GM18520 (cell line): ENCODE results near the gene C7.
A peak's percentile ranks its signal among the peaks of the same experiment; 100 is the strongest.
"Not testable (repeated sequence)": the region's sequence is repeated elsewhere in the genome, so short reads cannot be mapped to it uniquely, and the experiment has no call there.

Experiments used
- ATAC-seq: cut with Tn5 transposase; IDR thresholded peaks from one replicate; pipeline ENCODE4 v1.9.1; 2021; ENCODE audit not compliant: unreplicated experiment

The C7 gene

DNA sequence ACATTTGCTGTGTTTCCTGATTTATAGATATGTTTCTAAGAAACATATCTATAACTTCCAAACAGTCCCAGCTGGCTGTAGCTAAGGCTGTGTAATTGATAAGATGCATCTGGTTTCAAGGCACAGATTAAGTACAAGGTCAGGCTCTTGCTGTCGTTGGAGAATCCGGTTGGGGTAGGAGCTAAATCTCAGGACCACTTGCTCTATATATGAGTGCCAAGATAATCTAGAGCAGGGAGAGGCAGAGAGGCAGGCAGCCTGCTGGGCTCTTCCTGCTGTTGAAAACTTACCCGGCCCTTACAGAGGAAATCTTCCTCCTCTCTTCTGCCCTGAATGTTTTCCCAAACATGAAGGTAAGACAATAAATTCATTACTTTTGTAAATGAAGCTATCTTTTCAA, at the start of gene C7:
TSS of gene C7 (plus strand) at position 234 of the 400 bp plus-strand sequence. CDS start at position 348, 114 bp downstream.
- no peak for ATAC-seq

DNA sequence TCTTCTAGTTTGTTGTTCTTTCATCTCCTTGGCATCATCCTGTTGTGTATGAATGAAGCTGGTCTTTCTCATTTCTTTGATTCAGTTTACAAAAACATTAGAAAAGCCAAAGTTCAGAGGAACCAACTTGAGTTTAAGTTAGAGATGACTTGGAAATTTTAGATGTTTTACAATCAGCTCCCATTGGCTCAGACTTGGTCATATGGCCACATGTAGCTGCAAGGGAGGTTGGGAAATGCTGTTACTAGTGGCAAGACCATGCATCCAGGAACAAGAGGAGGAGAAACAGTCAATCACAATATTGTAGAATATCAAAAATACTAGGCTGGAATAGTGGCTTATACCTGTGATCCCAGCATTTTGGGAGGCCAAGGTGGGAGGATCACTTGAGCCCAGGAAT, 48.6 kb upstream of the C7 start:
- no peak for ATAC-seq

DNA sequence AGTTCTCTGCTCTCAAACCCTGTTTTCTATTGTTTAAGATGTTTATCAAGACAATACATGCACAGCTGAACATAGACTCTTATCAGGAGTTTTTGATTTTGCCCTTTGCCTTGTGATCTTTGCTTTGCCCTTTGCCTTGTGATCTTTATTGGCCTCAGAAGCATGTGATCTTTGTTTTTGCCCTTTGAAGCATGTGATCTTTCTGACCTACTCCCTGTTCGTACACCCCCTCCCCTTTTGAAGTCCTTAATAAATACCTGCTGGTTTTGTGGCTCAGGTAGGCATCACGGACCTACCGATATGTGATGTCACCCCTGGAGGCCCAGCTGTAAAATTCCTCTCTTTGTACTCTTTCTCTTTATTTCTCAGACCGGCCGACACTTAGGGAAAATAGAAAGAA, 44.3 kb upstream of the C7 start:
- not testable (repeated sequence) for ATAC-seq

DNA sequence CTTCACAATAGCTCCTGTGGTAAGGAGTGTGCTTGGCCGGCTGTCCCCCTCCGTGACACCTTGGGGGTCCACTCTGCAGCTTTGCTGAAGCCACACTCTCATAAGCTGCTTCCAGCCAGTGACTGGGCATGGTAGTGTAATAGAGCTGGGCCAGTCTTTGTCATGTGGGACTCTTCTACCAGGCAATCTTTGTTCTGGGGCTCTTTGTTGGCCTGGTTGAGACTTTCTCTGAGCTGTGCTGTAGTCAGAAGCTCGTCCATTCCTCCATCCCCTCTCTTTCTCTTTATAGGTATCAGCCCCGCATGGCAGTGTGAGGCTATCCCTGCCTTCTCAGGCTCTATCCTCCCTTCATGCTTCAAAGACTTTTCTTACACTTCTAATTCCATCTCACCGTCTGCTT, 42.5 kb upstream of the C7 start:
- no peak for ATAC-seq

DNA sequence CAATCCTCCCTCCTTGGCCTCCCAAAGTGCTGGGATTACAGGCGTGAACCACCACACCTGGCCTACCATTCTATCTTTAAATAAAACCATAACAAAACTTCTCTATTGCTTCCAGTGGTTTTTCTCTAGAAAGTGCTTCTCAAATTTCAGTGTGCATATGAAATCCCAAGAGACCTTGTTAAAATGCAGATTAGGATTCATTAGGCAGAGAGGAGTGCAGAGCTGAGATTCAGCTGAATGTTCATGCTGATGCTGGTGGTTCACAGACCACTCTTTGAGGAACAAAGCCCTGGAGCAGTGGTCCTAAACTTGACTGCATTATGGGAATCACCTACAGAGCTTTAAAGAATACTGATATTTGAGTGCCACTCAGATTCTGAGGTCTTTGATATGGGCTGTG, 39.9 kb upstream of the C7 start:
- no peak for ATAC-seq

DNA sequence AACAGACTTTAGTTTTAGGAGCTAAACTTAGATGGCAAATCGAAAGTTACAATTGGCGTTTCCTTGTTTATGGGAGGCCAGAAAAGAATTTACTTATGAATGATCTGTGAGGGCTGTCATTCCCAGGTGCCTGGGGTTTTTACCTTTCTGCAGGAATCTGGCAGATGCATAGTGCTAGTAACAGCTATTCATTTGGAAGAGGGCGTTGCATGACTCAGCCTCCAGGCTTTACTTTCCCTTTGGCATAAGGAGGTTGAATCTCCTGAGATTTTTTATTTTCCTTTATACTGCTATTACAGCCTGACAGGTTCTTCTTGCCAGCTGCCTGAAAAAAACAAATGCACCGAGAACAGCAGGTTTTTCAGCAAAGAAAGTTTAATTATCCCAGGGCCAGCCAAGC, 38.1 kb upstream of the C7 start:
- no peak for ATAC-seq

DNA sequence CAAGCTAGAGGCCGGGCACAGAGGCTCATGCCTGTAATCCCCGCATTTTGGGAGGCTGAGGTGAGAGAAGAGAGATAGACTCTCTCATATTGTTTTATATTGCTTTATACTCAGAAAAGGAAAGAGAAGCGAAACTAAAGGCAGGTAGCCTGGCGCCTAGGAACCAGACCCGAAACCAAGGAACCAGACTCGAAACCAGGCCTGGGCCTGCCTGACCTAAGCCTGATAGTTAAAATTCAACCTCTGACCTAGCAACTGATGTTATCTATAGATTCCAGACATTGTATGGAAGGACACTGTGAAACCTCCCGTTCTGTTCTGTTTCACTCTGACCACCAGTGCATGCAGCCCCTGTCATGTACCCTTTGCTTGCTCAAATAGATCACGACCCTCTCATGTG, 37.0 kb upstream of the C7 start:
- not testable (repeated sequence) for ATAC-seq

DNA sequence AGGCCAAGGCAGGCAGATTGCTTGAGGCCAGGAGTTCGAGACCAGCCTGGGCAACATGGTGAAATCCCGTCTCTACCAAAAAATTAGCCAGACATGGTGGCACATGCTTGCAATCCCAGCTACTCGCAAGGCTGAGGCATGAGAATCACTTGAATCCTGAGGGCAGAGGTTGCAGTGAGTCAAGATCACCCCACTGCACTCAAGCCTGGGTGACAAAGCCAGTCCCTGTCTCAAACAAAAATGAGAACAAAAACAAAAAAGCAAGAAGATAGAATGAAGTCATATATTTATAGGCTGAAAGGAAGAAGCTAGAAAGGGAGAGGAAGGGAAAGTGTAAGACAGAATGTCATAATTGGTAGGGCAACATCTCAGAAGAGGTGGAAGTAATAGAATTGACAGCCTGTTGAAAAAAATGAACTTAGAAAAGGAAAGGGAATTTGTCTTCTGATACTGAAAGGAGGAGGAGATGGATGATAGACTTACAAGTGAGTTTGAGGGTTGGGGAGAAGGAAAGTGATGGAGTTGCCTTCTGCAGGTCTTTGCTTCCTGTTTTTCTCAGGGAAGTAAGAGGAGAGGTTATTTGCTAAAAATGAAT, 35.9 kb upstream of the C7 start:
- no peak for ATAC-seq

DNA sequence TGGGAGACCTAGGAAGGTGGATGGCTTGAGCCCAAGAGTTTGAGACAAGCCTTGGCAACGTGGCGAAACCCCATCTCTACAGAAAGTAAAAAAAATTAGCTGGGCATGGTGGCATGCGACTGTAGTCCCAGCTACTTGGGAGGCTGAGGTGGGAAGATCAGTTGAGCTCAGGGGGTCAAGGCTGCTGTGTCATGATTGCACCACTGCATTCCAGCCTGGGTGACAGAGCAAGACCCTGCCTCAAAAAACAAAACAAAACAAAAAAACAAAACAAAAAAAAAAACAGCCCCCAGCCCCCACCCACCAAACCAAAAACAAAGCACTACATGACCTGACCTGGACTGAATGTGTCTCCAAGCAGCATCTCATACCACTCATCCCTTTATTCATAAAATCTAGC, 33.3 kb upstream of the C7 start:
- no peak for ATAC-seq

DNA sequence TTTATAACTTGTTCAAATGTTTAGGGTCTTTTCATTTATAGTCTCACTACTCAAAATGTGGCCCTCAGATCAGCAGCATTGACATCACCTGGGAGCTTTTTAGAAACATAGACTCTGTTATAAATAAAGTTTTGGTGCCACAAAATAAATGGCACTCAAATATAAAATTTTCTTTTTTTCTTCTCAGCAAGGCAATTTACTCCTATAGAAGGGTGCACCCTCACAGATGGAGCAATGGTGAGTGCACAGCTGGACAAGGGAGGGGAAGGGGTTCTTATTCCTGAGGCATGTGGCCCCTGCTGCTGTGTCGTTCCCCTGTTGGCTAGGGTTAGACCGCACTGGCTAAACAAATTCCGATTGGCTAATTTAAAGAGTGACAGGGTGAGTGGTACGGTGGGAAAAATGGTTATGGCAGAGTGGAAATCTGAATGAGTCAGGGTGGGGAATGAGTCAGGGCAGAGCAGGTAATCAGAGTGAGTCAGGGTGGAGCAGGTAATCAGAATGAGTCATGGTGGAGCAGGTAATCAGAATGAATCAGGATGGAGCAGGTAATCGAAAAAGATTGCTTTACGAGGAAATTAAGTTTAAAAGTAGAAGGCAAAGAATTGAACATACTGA, 31.8 kb upstream of the C7 start:
- no peak for ATAC-seq

DNA sequence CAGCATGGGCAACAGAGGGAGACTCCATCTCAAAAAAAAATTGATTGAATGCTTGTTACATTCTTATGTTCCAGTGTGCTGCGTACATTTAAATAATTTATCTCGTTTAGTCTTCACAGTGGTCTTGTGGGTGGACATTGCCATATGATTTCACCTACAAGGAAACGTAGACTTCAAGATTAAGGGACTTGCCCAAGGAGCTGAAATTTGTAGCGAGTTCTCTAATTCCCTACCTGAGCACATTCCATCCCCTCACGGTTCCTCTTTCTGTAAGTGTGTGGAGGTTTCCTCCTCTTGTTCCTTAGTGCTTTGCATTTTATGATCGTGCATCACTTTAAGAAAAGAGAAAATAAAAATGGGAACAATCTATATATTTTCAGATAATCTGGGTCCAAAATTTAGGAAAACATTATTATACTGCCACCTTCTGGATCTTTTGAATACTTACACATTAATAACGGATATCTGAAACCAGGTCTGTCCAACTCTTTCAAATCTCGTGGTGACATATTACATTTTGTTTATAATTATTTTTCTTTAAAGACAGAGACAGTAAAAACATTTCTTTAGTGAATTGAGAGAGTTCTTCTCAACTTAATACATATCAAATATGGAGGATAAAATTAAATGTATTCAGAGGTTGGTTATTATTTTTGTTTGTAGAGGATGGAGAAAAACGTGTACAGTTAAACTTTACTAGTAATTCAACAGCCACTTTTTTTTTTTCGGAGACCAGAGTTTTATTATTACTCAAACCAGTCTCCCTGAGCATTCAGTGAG, 29.9 kb upstream of the C7 start:
- ATAC-seq: no peak

DNA sequence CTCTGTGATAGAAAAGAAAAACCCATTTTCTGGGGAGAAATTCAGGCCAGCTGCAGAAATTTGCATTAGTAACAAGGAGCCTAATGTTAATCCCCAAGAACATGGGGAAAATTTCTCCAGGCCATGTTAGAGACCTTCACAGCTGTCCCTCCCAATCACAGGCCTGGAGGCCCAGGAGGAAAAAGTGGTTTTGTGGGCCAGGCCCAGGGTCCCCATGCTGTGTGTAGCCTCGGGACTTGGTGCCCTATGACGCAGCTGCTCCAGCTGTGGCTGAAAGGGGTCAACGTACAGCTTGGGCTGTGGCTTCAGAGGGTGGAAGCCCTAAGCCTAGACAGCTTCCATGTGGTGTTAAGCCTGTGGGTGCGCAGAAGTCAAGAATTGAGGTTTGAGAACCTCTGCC, 27.0 kb upstream of the C7 start:
- ATAC-seq: no peak

DNA sequence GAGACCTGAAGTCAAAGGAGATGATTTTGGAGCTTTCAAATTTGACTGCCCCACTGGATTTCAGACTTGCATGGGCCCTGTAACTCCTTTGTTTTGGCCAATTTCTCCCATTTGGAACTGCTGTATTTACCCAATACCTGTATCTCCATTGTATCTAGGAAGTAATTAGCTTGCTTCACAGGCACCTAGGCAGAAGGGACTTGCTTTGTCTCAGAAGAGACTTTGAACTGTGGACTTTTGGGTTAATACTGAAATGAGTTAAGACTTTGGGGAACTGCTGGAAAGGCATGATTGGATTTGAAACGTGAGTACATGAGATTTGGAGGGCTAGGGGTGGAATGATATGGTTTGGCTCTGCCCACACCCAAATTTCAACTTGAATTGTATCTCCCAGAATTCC, 26.2 kb upstream of the C7 start:
- ATAC-seq: not testable (repeated sequence)

DNA sequence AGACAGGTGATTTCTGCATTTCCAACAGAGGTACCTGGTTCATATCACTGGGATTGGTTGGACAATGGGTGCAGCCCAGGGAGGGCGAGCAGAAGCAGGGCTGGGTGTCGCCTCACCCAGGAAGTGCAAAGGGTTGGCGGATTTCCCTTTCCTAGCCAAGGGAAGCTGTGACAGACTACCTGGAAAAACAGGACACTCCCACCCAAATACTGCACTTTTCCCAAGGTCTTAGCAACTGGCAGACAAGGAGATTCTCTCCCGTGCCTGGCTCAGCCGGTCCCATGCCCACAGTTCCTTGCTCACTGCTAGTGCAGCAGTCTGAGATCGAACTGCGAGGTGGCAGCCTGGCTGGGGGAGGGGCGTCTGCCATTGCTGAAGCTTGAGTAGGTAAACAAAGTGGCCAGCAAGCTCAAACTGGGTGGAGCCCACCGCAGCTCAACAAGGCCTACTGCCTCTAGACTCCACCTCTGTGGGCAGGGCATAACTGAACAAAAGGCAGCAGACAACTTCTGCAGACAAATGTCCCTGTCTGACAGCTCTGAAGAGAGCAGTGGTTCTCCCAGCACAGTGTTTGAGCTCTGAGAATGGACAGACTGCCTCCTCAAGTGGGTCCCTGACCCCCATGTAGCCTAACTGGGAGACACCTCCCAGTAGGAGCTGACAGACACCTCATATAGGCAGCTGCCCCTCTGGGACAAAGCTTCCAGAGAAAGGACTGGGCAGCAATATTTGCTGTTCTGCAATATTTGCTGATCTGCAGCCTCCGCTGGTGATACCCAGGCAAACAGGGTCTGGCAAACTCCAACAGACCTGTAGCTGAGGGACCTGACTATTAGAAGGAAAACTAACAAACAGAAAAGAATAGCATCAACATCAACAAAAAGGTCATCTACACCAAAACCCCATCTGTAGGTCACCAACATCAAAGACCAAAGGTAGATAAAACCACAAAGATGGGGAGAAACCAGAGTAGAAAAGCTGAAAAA, 13.6 kb upstream of the C7 start:
- not testable (repeated sequence) for ATAC-seq

DNA sequence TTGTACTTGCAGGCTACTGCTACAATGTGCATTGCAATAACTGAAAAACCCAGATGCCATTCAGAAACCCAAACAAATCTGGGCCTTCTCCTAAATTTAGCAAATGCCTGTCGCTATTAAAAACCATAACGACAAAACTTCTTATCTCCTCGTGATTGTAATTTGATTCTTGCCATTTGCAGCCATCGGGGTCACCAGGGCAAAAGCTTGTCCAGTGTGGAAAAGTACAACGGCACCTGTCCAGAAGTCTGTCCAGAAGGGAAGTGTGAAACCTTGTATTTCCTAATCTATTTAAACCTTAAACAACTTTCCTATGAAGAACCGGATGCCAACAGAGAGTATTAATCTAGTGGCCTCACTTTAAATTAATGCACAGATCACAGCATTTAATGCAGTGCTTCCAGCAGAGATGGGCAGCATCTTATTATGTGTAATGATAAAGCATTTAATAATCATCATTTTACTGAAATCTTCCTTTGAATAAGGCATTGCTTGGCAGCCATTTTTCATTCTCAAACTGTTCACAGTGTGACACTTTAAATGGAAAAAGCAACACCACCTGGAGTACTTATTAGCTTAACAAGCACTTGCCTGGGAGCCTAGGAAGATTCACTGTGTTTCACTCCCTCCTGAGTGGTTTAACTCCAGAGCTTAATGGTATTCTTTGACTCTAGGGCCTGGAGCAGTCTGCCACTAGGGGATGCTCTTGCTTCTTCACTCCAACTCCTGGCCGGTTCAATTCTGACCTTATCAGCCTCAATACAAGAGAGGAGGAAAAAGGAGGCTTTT, 4.9 kb upstream of the C7 start:
- peak; percentile 81 for ATAC-seq

DNA sequence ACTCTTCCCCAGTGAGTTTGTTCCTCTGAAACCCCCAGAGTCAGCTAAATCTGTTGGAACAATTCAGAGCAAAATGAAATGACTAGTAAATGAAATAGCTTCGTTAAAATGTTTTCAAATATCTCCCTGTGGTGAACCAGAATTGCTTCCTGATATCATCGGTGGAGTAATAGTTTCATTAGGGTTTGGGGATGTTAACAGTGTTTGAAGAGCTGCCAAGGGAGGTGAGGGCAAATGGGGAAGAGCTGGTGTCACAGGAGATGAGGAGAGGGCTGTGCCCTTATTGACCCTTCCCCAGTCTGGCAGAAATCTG, 4.3 kb upstream of the C7 start:
- no peak for ATAC-seq

DNA sequence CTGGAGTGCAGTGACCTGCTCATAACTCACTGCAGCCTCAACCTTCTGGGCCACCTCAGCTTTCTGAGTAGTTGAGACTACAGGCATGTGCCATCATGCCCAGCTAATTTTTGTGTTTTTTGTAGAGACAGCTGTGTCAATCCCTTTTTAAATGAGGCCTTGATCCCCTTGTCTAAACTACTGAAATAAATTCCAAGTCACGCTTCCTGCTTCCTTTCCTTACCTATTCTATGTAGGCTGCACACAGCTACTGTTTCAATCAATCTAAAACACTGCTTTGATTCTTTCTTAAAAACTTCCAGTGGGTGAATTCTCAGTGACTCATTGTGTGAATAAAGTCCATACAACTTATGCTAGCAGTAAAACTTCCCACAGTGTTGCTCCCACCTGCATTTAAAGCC, 2.9 kb upstream of the C7 start:
- no peak for ATAC-seq

DNA sequence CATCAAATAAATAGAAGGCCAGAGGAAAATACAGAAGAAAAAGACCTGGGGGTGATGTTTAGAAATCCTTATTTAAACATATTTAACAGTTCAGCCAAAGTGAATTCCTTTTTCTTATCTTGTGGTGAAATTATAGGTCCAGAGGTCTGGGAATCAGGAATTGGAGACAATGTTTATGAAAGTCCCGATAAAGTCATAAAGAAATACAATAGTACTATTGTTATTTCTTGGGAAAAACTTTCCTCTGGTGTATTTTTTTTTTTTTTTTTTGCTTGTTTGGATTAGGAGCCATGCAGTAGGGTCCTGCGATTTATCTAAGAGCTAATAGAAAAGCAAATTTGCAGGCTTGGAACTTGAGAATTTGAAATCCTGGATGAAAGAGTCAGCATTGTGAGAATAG, 426 bp downstream of the C7 start:
- no peak for ATAC-seq

DNA sequence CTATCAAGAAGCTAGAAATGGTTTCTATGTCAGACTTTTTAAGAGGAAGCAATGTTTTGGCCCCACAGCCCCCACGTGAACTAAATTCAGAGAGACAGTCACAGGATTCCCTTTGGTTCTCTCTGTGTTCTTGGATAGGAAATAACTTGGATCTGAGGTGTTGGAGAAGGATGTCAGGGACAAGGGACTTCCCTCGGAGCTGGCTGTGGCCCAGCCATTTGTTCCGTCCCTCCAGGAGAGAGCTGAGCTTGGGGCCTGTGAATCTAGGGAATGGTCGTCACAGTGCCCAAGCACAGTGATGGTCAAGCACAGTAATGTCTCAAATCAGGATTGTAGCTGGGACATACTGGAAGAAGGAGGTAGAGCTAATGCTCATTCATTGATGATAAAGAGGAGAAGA, 2.0 kb downstream of the C7 start:
- no peak for ATAC-seq

DNA sequence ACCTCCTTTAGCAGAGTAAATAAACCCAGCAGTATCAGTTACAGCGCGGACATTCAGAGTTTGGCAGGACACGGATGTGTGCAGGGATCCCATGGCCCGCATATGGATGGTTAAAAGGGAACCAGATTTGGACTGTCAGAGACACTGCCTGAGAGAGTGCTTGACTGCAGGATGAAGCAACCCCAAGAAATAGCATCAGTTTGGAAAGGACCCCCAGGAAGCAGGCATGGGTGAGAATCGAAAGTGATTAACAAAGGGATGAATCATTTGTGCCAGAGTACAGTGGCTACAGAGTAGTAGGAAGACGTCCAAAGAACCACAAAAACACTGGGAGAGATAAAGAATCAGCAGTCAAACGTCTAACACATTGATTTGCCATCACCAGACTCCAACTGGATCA, 5.5 kb downstream of the C7 start:
- no peak for ATAC-seq
